GM23338 (cell line): ENCODE data around the gene SPATA31D4. TPM values are rescaled to one million over a fixed set of nuclear protein-coding genes. Genes with fewer than 3 reads are reported as not detected.

Experiments used
- ATAC-seq: fragments of 200-7000 bp; cut with Tn5 transposase; 3 replicates; pipeline ENCODE4 v1.9.1; 2020
- DNase-seq: peaks from one replicate; pipeline ENCODE4 v3.0.0-alpha.2; 2015; ENCODE audit warnings: low spot score
- H2AFZ ChIP-seq: fragments of 200-600 bp; sonication (generic); 2 replicates; pipeline ENCODE4 v1.8.0; 2016; ENCODE audit warnings: antibody characterized with exemption, mild to moderate bottlenecking, moderate library complexity
- H3F3A ChIP-seq: fragments of 200-600 bp; sonication (generic); replicated peaks from 2 replicates; pipeline ENCODE4 v1.8.0; 2017; ENCODE audit warnings: antibody characterized with exemption, mixed run types, low read depth
- H3K27ac ChIP-seq: fragments of 200-600 bp; sonication (generic); 2 replicates; pipeline ENCODE4 v1.6.1; 2016; ENCODE audit warnings: low read depth
- H3K27me3 ChIP-seq: fragments of 200-600 bp; sonication (generic); 2 replicates; pipeline ENCODE4 v1.8.0; 2016; ENCODE audit warnings: mild to moderate bottlenecking, mixed run types, moderate library complexity; ENCODE audit not compliant: insufficient read depth
- H3K36me3 ChIP-seq: fragments of 200-600 bp; sonication (generic); 2 replicates; pipeline ENCODE4 v1.8.0; 2016; ENCODE audit warnings: mild to moderate bottlenecking; ENCODE audit not compliant: insufficient read depth
- H3K4me1 ChIP-seq: fragments of 200-600 bp; sonication (generic); 2 replicates; pipeline ENCODE4 v1.8.0; 2016; ENCODE audit warnings: mild to moderate bottlenecking, moderate library complexity; ENCODE audit not compliant: insufficient read depth
- H3K4me2 ChIP-seq: fragments of 200-600 bp; sonication (generic); 2 replicates; pipeline ENCODE4 v1.7.1; 2017; ENCODE audit warnings: mixed run types
- H3K4me3 ChIP-seq: fragments of 200-600 bp; sonication (generic); 2 replicates; pipeline ENCODE4 v1.6.1; 2016; ENCODE audit warnings: mixed run types
- H3K79me2 ChIP-seq: fragments of 200-600 bp; sonication (generic); replicated peaks from 2 replicates; pipeline ENCODE4 v1.8.0; 2017; ENCODE audit warnings: mild to moderate bottlenecking; ENCODE audit not compliant: insufficient read depth
- H3K9me2 ChIP-seq: fragments of 200-600 bp; sonication (generic); 2 replicates; pipeline ENCODE4 v1.8.0; 2017; ENCODE audit not compliant: insufficient read depth
- H4K20me1 ChIP-seq: fragments of 200-600 bp; sonication (generic); replicated peaks from 2 replicates; pipeline ENCODE4 v1.8.0; 2017; ENCODE audit warnings: mild to moderate bottlenecking; ENCODE audit not compliant: insufficient read depth
- H3K27ac Mint-ChIP-seq: 2 replicates; pipeline ENCODE4 v1.8.0; 2020; ENCODE audit warnings: inconsistent platforms, mild to moderate bottlenecking, moderate library complexity, mixed read lengths
- H3K27me3 Mint-ChIP-seq: 3 replicates; pipeline ENCODE4 v1.8.0; 2022; ENCODE audit warnings: low read depth, mild to moderate bottlenecking, moderate library complexity, mixed read lengths, inconsistent platforms; ENCODE audit not compliant: insufficient read depth, poor library complexity
- H3K36me3 Mint-ChIP-seq: 3 replicates; pipeline ENCODE4 v1.8.0; 2021; ENCODE audit warnings: low read depth, mild to moderate bottlenecking, inconsistent platforms, moderate library complexity, mixed read lengths
- H3K4me1 Mint-ChIP-seq: 3 replicates; pipeline ENCODE4 v1.8.0; 2020; ENCODE audit warnings: mild to moderate bottlenecking, inconsistent platforms, mixed read lengths
- H3K4me3 Mint-ChIP-seq: 3 replicates; pipeline ENCODE4 v1.8.0; 2021; ENCODE audit warnings: moderate library complexity, mild to moderate bottlenecking, inconsistent platforms, mixed read lengths
- H3K9me3 Mint-ChIP-seq: 3 replicates; pipeline ENCODE4 v1.8.0; 2020; ENCODE audit warnings: moderate library complexity, mild to moderate bottlenecking, inconsistent platforms, mixed read lengths
- CREB1 ChIP-seq: fragments of 250-450 bp; sonication (Bioruptor Pico); IDR thresholded peaks from 2 replicates; pipeline ENCODE4 v1.5.0; 2020; ENCODE audit warnings: low read depth, mild to moderate bottlenecking, moderate library complexity
- ETS1 ChIP-seq: IDR thresholded peaks from 2 replicates; pipeline ENCODE4 v1.6.1; 2016; ENCODE audit warnings: antibody characterized with exemption
- EZH2 ChIP-seq: fragments of 200-600 bp; sonication (generic); IDR thresholded peaks from one replicate; pipeline ENCODE4 v1.8.0; 2017; ENCODE audit warnings: antibody characterized with exemption, mild to moderate bottlenecking, low read depth; ENCODE audit not compliant: unreplicated experiment
- EZH2phosphoT487 ChIP-seq: fragments of 200-600 bp; sonication (generic); IDR thresholded peaks from one replicate; pipeline ENCODE4 v1.8.1; 2018; ENCODE audit warnings: antibody characterized with exemption; ENCODE audit not compliant: unreplicated experiment
- JUNB ChIP-seq: IDR thresholded peaks from one replicate; pipeline ENCODE4 v1.6.1; 2016; ENCODE audit warnings: antibody characterized with exemption; ENCODE audit not compliant: unreplicated experiment
- NANOG ChIP-seq: IDR thresholded peaks from 2 replicates; pipeline ENCODE4 v1.6.1; 2016; ENCODE audit warnings: antibody characterized with exemption, borderline replicate concordance
- ZNF114 ChIP-seq: fragments of 250-450 bp; sonication (Bioruptor Pico); IDR thresholded peaks from 2 replicates; pipeline ENCODE4 v1.5.0; 2020; ENCODE audit warnings: mild to moderate bottlenecking, moderate library complexity
- ZNF331 ChIP-seq: fragments of 250-450 bp; sonication (Bioruptor Pico); IDR thresholded peaks from 2 replicates; pipeline ENCODE4 v1.5.0; 2020; ENCODE audit warnings: low read depth, mild to moderate bottlenecking, moderate library complexity
- ZNF462 ChIP-seq: fragments of 250-450 bp; sonication (Bioruptor Pico); IDR thresholded peaks from 2 replicates; pipeline ENCODE4 v1.5.0; 2020; ENCODE audit warnings: mild to moderate bottlenecking, moderate library complexity
- polyA plus RNA-seq: library from polyadenylated mRNA; unstranded; fragments of >200 nt; fragmentation: Nextera tagmentation; extraction: Ambion mirVana; gene quantifications from 2 replicates; pipeline ENCODE4 v1.2.1, GENCODE V29; 2016
- total RNA-seq: library from RNA; depleted of rRNA; stranded (reverse); fragments of >200 nt; shearing (Covaris generic); gene quantifications from 2 replicates; pipeline ENCODE4 v1.2.3, GENCODE V29; 2014
- TF ChIP-seq, protein P1 (sequence below), 2 experiments: fragments of 200-600 bp in 1 of 2; sonication (generic) in 1 of 2; conservative IDR thresholded peaks; 2 replicates each; pipeline versions ENCODE4 v1.5.1 to v1.6.1; 2016 to 2017; ENCODE audit warnings: antibody characterized with exemption in 2 of 2, low read depth in 2 of 2, mild to moderate bottlenecking in 2 of 2, moderate library complexity in 1 of 2
- TF ChIP-seq, protein P2 (sequence below): IDR thresholded peaks from one replicate; pipeline ENCODE4 v1.6.1; 2018; ENCODE audit warnings: antibody characterized with exemption; ENCODE audit not compliant: unreplicated experiment

SPATA31D4 gene
- total and polyA plus RNA-seq, 2 experiments from 2014 or later = not detected

- TF ChIP-seq ZNF462 (CRISPR knock-in tag) (no peak), JUNB (no peak), CREB1 (CRISPR knock-in tag) (no peak), ETS1 (no peak), ZNF331 (no peak), ZNF114 (CRISPR knock-in tag) (no peak)
These were observed 21.6 kb upstream of the SPATA31D4 start (continued) for GRCh38 chr9:81906671-81907070.

DNA sequence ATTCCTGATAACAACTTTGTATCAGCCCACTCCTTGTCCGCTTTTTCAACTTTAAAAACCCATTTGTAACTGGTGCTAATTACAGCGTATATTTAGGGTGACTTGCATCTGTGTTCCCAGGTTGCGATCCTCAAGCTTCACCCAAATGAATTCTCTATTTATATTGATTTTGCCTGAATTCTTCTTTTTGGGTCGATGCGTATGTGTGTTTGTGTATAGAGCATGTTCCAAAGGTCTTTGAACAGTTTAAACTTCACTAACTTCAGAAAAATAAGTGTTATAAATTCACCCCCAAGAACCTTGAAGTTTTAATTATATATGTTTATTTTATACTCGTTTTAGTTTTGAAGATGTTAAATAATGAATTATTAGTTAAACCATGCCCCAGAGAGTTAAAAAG lies 16.1 kb upstream of the SPATA31D4 start:
- no peak overlapping the region for H3K4me3 ChIP-seq
- H3K4me1 Mint-ChIP-seq = no peaks in the 10 kb centered on the region
- no peak overlapping the region for H3K27ac Mint-ChIP-seq
- H3K27me3 Mint-ChIP-seq = no peaks in the 10 kb centered on the region
- no peaks in the 10 kb centered on the region for H4K20me1 ChIP-seq
- H2AFZ ChIP-seq = no peak overlapping the region
- H3K4me1 ChIP-seq = no peaks in the 10 kb centered on the region
- H3K27ac ChIP-seq = no peak overlapping the region
- no peak overlapping the region for H3K4me2 ChIP-seq
- ATAC-seq (no peak), DNase-seq (no peak)
- no peaks in the 10 kb centered on the region for H3K27me3 ChIP-seq
- H3K79me2 ChIP-seq = no peaks in the 10 kb centered on the region
- no peaks in the 10 kb centered on the region for H3K36me3 ChIP-seq
- H3K4me3 Mint-ChIP-seq = no peak overlapping the region
- peaks cover 15% of the 10 kb centered on the region for H3K9me2 ChIP-seq
- no peaks in the 10 kb centered on the region for H3K36me3 Mint-ChIP-seq
- no peaks in the 10 kb centered on the region for H3K9me3 Mint-ChIP-seq
- H3F3A ChIP-seq = no peaks in the 10 kb centered on the region
- TF ChIP-seq CREB1 (CRISPR knock-in tag) (no peak), EZH2 (no peak), ETS1 (no peak), JUNB (no peak), NANOG (no peak), ZNF114 (CRISPR knock-in tag) (no peak), EZH2phosphoT487 (no peak), ZNF331 (no peak)
- TF ChIP-seq, protein P1, sequence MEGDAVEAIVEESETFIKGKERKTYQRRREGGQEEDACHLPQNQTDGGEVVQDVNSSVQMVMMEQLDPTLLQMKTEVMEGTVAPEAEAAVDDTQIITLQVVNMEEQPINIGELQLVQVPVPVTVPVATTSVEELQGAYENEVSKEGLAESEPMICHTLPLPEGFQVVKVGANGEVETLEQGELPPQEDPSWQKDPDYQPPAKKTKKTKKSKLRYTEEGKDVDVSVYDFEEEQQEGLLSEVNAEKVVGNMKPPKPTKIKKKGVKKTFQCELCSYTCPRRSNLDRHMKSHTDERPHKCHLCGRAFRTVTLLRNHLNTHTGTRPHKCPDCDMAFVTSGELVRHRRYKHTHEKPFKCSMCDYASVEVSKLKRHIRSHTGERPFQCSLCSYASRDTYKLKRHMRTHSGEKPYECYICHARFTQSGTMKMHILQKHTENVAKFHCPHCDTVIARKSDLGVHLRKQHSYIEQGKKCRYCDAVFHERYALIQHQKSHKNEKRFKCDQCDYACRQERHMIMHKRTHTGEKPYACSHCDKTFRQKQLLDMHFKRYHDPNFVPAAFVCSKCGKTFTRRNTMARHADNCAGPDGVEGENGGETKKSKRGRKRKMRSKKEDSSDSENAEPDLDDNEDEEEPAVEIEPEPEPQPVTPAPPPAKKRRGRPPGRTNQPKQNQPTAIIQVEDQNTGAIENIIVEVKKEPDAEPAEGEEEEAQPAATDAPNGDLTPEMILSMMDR (conservative IDR thresholded peaks at IDR 0.05; ENCODE audit: low read depth in 2 of 2) = no peak
- TF ChIP-seq, protein P2, sequence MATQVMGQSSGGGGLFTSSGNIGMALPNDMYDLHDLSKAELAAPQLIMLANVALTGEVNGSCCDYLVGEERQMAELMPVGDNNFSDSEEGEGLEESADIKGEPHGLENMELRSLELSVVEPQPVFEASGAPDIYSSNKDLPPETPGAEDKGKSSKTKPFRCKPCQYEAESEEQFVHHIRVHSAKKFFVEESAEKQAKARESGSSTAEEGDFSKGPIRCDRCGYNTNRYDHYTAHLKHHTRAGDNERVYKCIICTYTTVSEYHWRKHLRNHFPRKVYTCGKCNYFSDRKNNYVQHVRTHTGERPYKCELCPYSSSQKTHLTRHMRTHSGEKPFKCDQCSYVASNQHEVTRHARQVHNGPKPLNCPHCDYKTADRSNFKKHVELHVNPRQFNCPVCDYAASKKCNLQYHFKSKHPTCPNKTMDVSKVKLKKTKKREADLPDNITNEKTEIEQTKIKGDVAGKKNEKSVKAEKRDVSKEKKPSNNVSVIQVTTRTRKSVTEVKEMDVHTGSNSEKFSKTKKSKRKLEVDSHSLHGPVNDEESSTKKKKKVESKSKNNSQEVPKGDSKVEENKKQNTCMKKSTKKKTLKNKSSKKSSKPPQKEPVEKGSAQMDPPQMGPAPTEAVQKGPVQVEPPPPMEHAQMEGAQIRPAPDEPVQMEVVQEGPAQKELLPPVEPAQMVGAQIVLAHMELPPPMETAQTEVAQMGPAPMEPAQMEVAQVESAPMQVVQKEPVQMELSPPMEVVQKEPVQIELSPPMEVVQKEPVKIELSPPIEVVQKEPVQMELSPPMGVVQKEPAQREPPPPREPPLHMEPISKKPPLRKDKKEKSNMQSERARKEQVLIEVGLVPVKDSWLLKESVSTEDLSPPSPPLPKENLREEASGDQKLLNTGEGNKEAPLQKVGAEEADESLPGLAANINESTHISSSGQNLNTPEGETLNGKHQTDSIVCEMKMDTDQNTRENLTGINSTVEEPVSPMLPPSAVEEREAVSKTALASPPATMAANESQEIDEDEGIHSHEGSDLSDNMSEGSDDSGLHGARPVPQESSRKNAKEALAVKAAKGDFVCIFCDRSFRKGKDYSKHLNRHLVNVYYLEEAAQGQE = no peak
